NB4 (cell line): ENCODE measurements around the gene NOP53.

Experiments
- MYC ChIP-seq: IDR thresholded peaks from 2 replicates; pipeline ENCODE4 v1.6.1; 2011; ENCODE audit warnings: low read depth, low read length
- POLR2A ChIP-seq: IDR thresholded peaks from 2 replicates; pipeline ENCODE4 v1.6.1; 2011; ENCODE audit warnings: mild to moderate bottlenecking; ENCODE audit not compliant: insufficient read length; ENCODE audit errors: extremely low read depth
- TF ChIP-seq, protein P1 (sequence below): IDR thresholded peaks from one replicate; pipeline ENCODE4 v1.5.1; 2012; ENCODE audit warnings: low read depth, low read length
- TF ChIP-seq, protein P2 (sequence below): IDR thresholded peaks from 2 replicates; pipeline ENCODE4 v1.6.1; 2011; ENCODE audit warnings: low read depth, low read length

DNA sequence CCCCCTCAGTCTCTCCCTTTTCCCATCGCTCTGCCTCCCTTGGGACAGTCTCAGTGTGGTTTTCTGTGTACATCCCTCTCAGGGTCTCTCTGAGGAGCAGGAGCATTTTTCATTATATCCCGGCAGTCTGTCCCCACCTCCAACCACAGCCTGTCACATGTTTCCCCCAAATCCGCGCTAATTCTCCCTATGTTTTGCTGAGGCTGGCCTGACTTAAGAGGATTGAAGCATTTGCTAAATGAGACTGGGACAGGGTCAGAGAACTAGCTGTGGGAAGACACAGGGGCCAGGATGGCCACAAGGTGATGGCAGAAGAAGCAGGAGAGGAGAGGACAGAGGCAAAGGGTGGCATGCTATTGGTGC is 53.5 kb downstream of the NOP53 start:
- no peak for TF ChIP-seq POLR2A
- TF ChIP-seq, protein P1, sequence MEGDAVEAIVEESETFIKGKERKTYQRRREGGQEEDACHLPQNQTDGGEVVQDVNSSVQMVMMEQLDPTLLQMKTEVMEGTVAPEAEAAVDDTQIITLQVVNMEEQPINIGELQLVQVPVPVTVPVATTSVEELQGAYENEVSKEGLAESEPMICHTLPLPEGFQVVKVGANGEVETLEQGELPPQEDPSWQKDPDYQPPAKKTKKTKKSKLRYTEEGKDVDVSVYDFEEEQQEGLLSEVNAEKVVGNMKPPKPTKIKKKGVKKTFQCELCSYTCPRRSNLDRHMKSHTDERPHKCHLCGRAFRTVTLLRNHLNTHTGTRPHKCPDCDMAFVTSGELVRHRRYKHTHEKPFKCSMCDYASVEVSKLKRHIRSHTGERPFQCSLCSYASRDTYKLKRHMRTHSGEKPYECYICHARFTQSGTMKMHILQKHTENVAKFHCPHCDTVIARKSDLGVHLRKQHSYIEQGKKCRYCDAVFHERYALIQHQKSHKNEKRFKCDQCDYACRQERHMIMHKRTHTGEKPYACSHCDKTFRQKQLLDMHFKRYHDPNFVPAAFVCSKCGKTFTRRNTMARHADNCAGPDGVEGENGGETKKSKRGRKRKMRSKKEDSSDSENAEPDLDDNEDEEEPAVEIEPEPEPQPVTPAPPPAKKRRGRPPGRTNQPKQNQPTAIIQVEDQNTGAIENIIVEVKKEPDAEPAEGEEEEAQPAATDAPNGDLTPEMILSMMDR = no peak
- TF ChIP-seq, protein P2, sequence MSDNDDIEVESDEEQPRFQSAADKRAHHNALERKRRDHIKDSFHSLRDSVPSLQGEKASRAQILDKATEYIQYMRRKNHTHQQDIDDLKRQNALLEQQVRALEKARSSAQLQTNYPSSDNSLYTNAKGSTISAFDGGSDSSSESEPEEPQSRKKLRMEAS = no peak
- TF ChIP-seq MYC = no peak
